Measurements from ENCODE around the gene CYP2C9.

CYP2C9 gene

GRCh38 chr10:95039281-95039680 is 100.8 kb downstream of the CYP2C9 start:
- DNase-seq (ENCODE audit: low read depth in 2 of 2), result no peak
